NOMO-1 treated with DMSO at 0.1 percent for 48 hours (cell line): Measurements from ENCODE around the gene RET.

Experiments used
- DNase-seq: peaks from one replicate; lab custom pipeline; 2025; ENCODE audit not compliant: unreplicated experiment; lab: John Stamatoyannopoulos, UW

Gene RET

GRCh38 chr10:43105956-43106229, 29.0 kb downstream of the RET start:
- DNase-seq: no peak

- DNase-seq: no peak
These were observed 29.6 kb downstream of the RET start for GRCh38 chr10:43106256-43107091.

DNA sequence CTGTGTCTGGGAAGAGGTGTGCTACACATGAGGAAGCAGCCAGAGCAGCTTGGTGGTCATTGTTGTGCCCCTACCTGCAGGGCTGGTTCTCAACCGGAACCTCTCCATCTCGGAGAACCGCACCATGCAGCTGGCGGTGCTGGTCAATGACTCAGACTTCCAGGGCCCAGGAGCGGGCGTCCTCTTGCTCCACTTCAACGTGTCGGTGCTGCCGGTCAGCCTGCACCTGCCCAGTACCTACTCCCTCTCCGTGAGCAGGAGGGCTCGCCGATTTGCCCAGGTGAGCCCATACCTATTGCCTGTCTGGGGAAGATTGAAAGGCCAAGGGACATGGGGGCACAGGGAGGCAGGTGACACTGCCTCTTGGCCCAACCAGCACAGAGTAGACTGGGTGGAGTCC, 32.1 kb downstream of the RET start:
- DNase-seq: no peak

- no peak for DNase-seq
These were observed 32.9 kb downstream of the RET start for GRCh38 chr10:43109671-43110249.

DNA sequence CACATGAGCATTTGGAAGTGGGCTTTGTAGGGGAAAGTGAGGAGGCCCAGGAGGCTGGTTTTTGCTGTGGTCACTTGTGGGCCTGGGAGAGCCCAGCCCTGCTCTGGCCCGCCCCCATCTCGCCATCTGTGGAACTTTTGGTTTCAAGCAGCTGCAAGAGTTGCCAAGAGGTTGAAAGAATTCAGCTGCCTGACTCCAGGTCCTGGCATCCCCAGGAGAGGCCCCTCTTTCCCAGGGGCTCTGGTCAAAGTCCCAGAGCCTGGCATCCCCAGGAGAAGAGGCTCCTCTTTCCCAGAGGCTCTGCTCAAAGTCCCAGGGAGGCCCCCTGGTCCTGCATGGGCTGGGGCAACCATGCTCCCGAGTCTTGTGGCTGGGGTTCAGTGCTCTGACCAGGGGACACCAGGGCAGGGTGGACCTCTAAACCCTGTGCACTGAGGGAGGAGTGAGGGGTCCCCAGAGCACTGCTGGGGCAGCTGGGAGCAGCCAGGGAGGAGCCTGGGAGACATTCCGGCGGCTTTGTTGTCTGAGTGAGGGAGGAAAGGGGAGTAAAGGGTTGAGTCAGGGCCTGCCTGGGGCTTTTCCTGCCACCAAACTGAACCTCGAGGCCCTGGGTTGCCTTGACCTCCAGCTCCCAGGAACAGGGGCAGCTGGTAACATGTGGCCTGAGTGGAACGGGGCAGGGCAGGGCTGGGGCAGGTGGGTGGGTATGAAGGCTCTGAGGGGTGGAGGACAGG, 33.6 kb downstream of the RET start:
- no peak for DNase-seq

- no peak for DNase-seq
These were observed 34.2 kb downstream of the RET start for GRCh38 chr10:43111101-43111500.

DNA sequence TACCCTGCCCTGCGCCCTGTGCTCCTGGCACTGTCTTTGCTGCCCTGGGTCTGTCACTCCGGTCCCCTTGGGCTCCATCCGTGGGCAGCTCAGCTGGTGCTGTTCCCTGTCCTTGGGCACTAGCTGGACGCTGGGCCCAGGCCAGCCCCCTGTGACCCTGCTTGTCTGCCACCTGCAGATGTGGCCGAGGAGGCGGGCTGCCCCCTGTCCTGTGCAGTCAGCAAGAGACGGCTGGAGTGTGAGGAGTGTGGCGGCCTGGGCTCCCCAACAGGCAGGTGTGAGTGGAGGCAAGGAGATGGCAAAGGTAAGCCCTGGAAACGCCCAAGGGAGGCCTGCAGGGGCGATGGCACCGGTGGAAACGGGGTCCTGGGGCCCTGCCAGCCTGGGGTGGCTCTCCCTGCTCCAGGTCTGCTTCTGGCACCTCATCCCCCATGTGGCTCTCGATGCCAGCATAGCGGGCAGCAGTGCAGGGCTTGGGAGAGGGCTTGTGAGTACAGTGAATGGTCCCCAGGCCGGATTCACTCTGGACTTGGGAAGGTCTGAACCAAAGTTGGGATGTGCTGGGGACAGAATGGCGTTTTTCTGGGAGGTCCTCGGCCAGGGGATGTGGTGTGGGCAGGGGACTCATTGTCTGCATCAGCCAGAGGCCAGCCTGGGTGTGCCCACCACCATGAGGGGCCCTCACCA, 35.2 kb downstream of the RET start:
- no peak for DNase-seq

- no peak for DNase-seq
These were observed 35.7 kb downstream of the RET start for GRCh38 chr10:43112608-43112961.

GRCh38 chr10:43113201-43114087, 36.6 kb downstream of the RET start:
- no peak for DNase-seq

GRCh38 chr10:43114088-43114742, 37.3 kb downstream of the RET start:
- DNase-seq: no peak

GRCh38 chr10:43114743-43115611, 38.1 kb downstream of the RET start:
- no peak for DNase-seq

GRCh38 chr10:43115881-43116595, 39.2 kb downstream of the RET start:
- DNase-seq: no peak

DNA sequence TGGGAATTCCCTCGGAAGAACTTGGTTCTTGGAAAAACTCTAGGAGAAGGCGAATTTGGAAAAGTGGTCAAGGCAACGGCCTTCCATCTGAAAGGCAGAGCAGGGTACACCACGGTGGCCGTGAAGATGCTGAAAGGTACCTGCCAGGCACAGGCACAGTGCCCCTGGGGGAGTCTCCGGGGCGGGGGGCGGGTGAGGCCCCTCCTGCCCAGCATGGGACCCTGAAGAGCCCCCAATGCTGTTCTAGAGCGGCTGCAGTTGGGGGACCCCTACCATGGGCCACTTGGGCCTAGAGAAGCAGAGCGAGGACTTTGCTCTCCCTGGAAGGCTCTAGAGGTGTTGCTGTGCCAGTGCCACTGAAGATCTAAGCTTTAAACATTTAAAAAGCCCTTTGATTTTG, 39.7 kb downstream of the RET start:
- DNase-seq: no peak

- no peak for DNase-seq
These were observed 40.3 kb downstream of the RET start for GRCh38 chr10:43117031-43117776.

DNA sequence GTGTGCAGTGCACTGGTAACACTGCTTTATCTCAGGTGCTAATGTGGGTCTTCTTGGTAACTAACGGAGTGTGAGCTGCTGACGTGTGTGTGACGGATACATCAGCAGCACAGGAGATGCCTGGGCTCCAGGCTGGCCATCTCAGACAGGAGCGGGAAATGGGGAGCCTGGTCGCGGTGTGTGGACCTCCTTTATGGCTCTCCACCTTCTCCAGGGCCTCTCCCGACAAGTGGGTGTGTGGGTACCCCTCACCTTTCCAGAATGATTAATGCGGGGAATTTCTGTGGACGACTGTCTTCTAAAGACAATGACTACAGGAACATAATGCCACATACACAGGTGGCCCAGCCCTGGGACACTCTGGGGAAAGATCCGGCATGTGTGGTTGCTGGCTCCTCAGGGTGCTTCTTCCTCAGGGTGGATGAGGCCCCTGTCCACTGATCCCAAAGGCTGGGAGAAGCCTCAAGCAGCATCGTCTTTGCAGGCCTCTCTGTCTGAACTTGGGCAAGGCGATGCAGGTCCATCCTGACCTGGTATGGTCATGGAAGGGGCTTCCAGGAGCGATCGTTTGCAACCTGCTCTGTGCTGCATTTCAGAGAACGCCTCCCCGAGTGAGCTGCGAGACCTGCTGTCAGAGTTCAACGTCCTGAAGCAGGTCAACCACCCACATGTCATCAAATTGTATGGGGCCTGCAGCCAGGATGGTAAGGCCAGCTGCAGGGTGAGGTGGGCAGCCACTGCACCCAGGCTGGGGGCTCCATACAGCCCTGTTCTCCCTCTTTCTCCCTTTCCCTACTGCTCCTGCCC, 41.1 kb downstream of the RET start:
- DNase-seq: no peak

GRCh38 chr10:43118631-43119415, 42.0 kb downstream of the RET start:
- DNase-seq: no peak
